GM19397 (cell line): Measurements from ENCODE around the gene FAM222A.

ENCODE experiments used
- ATAC-seq: cut with Tn5 transposase; IDR thresholded peaks from one replicate; pipeline ENCODE4 v1.9.1; 2021; ENCODE audit warnings: mild to moderate bottlenecking, moderate library complexity; ENCODE audit not compliant: unreplicated experiment

Gene FAM222A

DNA sequence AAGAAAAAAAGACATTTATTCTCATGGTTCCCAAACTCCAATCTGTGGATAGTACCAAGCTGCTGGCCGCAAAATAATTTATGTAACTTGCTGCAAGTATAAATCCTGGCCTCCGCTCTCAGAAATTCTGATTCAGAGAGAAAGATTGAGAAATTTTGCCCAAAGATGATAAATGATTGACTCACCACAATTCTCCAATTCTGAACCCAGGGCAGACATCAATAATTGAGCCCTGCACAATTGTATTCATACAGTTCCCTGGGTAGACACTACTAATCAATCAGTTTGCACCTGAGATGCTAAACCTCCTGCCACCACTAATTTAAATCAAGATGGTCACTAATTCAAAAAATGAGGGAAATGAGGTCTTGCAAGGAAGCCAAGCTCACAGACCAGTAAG, 81.4 kb downstream of the FAM222A start:
- no peak for ATAC-seq

DNA sequence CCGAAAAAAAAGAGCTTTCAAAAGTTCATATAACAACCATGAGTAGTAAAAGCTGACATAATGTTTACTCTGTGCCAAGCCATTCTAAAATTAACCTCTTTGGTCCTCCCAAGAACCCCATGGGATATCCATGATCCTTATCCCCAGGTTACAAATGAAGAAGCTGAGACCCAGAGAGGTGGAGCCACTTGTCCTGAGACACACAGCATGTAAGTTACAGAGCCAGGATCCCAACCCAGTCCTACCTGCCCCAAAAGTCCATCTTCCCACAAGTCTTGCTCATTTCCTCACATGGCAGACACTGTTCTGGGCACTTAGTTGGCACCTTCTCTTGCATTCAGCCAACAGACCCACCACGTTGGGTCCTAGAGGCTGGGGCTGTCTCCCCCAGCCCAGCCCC, 82.4 kb downstream of the FAM222A start:
- ATAC-seq = no peak

DNA sequence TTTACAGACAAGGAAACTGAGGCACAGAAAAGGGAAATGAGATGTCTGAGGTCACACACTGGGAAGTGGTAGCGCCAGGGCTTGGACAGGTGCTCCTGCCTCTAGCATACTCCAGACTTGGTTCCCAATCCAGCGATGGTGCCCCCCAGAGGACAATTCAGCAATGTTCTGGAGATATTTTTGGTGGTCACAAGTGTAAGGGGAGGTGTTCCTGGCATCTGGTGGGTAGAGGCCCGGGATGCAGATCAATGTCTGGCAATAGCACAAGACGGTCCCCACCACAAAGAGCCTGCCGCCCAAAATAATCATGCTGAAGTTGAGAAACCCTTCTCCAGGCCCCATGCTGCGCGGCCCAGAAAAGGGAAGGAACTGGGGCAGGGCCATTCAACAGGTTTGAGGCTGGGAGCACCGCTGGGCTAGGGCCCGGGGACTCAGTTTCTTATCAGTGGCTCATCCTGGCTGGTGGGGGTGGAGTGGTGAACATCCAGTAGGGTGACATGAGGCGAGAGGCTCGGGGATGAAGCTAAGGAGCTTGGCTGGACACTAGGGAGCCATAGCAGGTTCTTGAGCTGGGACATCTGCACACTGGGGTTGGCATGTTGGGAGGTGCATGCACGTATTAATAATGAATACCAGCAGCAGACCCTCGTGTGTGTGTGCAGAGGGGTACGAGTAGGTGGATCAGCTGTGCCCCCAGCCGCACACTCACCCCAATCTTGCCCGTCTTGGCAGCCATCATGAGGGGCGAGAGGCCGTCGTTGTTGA, 84.5 kb downstream of the FAM222A start:
- no peak for ATAC-seq

DNA sequence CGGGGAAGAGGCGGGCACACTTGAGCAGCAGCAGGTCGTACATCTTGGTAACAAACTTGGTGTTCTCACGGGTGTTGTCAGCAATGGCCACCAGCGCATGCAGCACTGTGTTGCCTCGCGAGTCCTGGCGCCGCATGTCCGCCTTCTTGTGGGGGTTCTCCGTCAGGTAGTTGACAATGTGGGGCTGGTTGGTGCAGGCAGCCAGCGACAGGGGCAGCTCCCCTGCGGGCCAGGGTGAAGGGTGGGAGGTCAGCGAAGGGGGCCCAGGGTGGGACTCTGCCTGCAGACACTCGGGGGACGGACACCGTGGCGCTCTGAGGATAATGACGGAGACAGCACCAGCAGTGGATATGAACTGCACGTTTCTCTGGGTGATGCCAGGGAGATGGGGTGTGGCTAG, 85.1 kb downstream of the FAM222A start:
- no peak for ATAC-seq

DNA sequence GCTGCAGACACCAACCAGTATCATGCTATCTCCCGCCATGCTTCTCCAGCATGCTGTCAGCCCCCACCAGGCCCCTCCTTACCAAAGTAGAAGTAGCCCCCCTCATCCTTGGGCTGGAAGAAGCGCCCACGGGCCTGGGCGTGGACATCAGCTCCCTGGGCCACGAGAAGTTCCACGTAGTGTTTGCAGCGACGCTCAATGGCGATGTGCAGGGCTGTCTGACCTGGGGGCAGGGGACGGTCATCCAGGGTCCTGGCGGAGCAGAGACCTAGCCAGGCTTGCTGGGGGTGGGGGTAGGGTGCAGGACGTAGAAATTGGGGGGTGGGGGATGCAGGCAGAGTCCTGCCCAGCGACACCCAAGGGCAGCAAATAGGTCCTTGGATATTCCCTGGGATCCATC, 86.9 kb downstream of the FAM222A start:
- ATAC-seq = no peak

DNA sequence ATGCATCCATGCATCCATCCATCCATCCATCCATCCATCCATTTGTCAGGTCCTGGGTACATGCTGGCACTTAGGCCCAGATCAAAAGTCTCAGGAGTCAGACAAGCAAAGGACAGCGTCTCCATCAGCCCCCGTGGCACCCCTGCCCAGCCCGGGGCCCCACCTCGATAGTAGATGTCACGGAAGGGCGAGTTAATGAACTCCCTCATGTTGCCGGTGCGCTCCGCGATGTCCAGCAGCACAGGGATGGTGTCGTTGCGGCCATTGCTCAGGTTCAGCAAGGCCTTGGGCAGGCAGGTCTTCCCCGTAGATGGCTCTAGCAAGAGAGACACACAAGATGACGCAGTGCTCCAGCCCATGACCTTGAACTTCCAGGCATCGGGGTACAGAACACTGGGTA, 89.2 kb downstream of the FAM222A start:
- ATAC-seq = no peak

DNA sequence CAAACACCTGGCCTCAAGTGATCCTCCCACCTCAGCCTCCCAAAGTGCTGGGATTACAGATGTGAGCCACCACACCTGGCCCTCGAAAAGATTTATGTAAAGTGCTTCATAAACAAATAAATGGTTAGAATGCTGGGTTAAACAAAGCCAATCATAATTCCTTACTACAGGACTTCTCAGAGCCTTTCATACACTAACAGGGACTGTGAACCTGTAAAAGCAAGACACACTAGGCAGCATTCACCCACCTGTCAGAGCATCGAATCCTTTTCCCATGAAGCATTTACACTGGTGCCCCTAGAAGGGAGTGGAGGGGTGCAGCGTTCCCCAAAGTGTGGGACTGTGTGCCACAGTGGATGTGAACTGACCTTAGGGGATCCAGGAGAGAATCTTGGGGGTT, 90.1 kb downstream of the FAM222A start:
- ATAC-seq = no peak

DNA sequence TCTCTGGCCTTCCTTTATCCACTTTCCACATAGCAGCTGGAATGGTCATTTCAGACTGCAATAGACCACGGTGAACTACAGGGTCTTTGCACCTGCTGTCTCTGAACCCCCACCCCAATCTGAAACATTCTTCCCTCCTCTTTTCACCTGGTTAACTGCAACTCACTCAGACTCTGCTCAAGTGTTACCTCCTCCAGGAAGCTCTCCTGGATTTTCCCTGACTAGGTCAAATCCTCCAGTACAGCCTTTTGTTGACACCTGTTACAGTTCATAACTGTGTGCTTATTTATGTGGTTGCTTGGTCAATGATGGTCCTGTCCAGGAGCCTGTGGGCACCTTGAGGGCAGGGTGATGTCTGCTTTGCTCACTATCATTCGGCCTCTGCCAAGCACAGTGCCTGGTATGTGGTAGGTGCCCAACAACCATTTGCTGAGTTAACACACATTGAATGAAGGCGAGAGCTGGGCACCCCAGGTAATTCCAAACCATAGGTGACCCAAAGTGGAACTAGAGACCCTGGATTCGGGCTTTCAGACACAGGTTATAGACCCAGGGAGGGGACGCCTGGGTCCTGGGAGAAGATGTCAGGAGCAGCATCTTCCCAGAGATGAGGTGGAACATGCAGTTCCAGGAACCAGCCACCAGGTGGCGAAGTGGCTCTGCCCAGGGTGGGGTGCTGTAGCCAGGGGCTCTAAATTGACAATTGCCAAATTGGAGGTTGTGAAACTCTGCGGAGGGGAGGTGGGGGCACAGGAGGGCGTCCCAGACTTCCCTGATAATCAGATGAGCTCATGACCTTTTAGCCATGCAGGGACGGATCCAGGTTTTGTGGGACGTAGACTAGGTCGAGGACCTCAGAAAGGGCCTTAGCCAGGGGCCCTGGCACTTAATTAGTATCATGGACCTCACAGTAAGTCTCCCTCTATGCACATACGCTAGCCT, 91.5 kb downstream of the FAM222A start:
- ATAC-seq = no peak

DNA sequence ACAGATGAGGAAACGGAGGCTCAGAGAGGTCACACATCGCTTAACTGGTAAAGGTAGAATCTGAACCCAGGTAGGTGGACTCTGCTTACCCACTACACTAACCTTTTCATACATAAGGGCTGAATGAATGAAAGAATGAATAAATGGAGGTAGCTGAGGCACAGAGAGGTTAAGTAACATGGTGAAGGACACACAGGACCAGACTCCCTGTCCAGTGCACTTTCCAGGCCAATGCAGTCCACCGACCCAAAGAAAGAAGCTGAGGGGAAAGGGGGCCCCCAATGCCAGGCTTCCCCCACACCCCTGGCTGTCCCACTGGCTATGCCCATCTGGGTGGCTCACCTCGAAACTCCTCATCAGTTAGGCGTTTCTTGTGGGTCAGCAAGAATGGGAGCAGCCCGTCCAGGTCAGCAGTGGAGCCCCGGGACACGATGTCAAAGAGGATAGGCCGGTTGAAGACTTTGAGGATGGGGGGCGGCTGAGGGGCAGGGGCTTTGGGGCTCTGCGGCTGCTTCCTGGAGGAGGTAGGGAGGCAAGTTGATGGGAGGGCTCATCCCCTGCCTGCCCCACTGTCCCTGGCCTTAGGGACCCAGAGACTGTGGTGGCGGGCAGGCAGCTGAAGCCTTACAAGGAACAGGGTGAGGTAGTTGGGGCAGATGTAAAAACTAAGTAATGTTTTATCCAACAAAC, 94.5 kb downstream of the FAM222A start:
- no peak for ATAC-seq

DNA sequence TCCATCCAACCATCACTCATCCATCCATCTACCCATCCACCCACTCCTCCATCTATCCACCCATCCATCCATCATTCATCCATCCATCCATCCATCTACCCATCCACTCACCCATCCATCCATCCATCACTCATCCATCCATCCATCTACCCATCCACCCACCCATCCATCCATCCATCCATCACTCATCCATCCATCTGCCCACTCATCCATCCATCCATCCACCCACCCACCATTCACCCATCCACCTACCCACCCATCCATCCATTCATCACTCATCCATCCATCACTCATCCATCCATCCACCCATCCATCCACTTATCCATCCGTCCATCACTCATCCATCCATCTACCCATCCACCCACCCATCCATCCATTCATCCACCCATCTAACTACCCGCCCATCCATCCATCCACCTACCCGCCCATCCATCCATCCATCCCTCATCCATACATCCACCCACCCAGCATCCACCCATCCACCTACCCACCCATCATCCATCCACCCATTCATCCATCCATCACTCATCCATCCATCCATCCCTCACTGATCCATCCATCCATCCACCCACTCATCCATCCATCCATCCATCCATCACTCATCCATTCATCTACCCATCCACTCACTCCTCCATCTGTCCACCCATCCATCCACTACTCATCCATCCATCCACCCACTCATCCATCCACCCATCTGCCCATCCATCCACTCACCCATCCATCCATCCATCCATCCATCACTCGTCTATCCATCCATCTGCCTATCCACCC, 95.4 kb downstream of the FAM222A start:
- ATAC-seq = no peak

DNA sequence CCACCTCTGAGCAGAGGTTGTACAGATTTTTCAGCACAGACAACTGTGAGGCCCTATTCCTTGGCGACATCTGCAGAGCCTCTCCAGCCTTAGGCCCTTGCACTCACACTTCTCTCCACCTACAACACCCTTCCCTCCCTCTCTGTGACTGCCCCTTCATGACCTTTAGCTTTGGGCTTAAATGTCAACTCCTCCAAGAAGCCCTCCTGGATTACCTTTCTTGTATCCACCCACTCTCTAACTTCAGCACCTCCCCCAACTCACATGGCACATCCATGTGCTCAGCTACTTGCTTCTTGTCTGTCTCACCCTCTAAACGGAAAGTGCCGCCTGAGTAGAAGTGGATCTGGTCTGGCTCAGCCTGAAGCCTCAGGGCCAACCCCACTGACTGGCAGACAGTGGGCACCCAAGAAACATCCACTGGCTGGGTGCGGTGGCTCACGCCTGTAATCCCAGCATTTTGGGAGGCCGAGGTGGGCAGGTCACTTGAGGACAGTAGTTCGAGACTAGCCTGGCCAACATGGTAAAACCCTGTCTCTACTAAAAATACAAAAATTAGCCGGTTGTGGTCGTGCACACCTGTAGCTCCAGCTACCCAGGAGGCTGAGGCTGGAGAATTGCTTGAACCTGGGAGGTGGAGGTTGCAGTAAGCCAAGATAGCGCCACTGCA, 97.5 kb downstream of the FAM222A start:
- no peak for ATAC-seq

DNA sequence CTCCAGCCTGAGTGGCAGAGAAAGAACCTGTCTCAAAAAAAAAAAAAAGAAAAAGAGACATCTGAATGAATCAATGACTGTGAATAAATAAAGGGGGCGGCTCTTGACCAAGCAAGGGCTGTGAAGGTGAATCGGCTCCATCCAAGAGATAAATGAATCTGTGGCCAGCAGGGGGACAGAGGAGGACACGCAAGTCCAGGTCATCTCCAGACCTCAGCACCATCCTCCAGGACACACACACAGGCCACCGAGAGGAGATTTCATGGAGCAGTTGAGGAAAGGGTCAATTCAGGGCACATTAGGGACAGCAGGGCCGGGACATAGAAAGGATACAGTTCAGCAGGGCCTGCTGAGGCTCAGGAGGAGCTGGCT, 98.0 kb downstream of the FAM222A start:
- no peak for ATAC-seq

DNA sequence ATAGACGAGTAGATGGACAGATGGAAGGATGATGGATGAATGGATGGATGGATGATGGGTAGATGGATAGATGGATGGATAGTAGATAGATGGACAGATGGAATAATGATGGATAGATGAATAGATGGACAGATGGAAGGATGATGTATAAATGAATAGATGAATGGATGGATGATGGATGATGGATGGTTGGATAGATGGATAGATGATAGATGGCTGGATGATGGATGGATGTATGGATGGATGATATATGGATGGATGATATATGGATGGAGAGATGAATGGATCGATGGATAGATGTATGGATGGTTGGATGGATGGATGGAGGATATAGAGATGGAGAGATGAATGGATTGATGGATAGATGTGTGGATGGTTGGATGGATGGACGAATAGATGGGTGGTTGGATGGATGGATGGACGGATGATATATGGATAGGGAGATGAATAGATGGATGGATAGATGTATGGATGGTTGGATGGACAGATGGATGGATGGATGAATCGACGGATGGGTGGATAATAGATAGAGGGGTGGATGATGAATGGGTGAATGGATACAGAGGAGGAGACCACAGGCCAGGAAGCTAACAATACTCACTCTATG, 100.3 kb downstream of the FAM222A start:
- no peak for ATAC-seq

DNA sequence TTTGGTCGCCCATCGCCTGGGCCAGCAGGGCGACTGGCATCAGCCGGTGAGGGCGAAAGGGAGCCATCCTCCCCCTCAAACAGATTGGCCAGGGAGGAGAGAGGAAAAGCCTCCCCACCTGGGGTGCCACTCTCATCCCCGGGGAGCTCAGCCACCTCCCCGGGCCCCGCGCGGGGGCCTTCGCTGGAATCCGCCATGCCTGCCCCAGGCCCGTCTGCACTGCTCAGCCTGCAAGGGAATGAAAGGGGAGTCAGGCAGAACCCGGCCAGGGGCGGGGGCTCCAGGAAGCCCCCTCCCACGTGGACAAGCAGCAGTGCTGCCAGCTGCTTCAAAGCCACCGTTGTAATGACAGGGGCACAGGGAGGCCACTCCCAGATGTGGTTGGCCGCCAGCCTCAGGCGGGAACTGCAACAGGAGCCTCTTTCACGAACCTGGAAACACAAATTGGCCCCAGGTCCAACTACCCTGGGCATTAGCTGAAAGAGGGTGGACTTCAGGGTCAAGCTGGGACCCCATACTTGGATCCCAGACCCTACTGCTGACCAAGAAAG, 101.0 kb downstream of the FAM222A start:
- ATAC-seq = no peak

DNA sequence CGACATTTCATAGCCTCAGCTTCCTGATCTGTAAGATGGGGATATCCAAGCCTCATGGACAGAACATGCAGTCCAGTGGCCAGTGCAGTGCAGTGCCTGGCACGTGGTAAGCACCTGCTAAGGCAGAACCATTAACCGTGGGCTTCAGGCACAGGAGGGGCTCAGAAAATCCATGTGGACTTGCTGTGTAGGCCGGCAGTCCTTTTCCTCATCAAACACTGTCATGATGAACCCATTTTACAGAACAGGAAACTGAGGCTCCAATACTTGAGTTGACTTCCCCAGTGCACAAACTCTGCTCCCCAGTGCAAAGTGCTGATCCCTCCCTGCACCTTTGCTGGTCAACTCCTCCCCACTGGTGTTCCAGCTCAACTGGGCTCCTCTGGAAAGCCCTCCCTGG, 101.6 kb downstream of the FAM222A start:
- no peak for ATAC-seq

DNA sequence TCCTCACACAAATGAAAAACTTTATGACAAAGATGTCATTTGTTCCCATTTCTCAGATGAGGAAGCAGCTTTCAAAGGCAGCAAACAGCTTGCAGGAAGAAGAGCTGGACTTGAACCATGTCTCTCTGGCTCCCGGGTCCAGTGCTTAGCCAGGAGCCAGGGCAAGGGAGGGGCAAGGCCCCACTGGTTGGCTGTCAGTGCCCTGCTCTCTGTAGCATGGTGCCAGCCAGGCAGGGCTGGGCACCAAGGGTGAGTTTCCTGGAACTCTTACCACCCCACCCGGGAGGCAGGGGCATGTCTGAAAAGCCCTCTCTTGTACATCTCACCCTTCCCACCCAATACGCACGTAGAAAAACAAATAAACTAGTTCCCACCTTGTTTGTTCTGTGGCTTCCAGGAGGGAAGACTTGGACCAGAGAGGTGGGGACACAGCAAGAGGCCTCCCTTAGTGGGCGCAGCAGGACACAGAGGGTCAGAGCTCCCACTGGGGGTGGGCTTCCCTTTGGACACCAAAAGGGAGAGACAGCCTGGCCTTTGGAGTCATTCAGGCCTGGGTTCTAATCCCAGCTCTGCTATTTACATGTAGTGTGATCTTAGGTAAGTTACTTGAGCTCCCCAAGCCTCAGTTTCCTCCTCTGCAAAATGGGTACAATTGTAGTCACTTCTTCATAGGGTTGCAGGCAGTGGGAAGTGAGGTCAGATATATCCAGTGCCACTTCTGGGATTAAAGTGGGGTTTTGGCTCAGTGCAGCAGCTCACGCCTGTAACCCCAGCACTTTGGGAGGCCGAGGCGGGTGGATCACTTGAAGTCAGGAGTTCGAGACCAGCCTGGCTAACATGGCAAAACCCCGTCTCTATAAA, 102.4 kb downstream of the FAM222A start:
- ATAC-seq = no peak

DNA sequence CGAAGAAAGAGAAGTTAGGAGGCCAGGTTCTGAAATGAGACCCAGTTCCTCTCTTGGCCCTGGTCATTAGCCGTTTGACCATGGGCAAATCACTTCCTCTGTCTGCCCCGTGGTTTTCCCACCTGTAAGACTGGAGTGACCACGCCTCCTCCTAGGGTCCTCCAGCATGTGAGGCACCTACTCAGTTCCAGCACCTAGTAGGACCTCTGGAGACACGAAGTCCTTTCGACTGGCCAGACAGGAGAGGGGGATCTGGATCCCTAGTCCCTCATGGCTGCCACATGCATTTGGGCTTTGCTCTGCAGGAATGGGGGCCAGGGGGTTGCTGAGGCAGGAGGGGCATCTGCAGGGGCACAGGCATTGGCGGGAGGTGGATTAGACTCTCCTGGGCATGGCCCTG, 103.2 kb downstream of the FAM222A start:
- no peak for ATAC-seq

DNA sequence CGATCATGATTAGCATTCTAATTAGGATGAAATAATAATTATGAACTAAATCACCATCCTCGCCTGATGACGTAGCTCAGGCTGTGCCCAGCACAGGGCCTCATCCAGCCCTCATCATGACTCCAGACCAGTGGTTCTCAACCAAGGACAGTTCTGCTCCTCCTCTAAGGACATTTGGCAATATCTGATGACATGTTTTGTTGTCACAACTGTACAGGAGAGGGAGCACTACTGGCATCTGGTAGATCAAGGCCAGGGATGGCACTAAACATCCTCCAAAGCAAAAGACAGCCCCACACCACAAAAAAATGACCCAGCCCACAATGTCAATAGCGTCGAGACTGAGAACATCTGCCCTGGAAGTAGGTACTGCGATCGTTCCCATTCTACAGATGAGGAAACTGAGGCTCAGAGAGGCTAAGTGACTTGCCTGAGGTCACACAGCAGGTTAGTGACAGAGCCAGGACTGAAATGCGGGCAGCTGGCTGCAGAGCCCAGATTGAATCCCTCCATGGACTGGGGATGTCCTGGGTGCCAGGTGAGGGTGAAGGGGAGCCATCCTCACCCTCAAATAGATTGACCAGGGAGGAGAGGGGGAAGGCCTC, 104.1 kb downstream of the FAM222A start:
- ATAC-seq = no peak
